WERI-Rb-1 (cell line): ENCODE data around the gene MAGI2.

ENCODE experiments used
- DNase-seq: peaks from one replicate; pipeline ENCODE4 v3.0.0-alpha.2; 2020
- H3K27ac ChIP-seq: fragments of 250-450 bp; sonication (Bioruptor Pico); 2 replicates; pipeline ENCODE4 v1.5.1; 2020; ENCODE audit warnings: mild to moderate bottlenecking, moderate library complexity
- H3K27me3 ChIP-seq: fragments of 250-450 bp; sonication (Bioruptor Pico); 2 replicates; pipeline ENCODE4 v1.5.1; 2021; ENCODE audit warnings: mild to moderate bottlenecking, low read depth, moderate library complexity; ENCODE audit not compliant: insufficient read depth, severe bottlenecking
- H3K36me3 ChIP-seq: fragments of 250-450 bp; sonication (Bioruptor Pico); 2 replicates; pipeline ENCODE4 v1.5.1; 2020; ENCODE audit warnings: mild to moderate bottlenecking, moderate library complexity
- H3K4me3 ChIP-seq: 2 replicates; pipeline ENCODE4 v1.5.1; 2011; ENCODE audit warnings: low read depth, mild to moderate bottlenecking, control low read depth, low read length
- H3K9me3 ChIP-seq: fragments of 250-450 bp; sonication (Bioruptor Pico); 2 replicates; pipeline ENCODE4 v1.5.1; 2021; ENCODE audit warnings: mild to moderate bottlenecking, moderate library complexity; ENCODE audit not compliant: severe bottlenecking
- TF ChIP-seq, protein P1 (sequence below): IDR thresholded peaks from 2 replicates; pipeline ENCODE4 v1.5.1; 2011; ENCODE audit warnings: low read depth, mild to moderate bottlenecking, control low read depth, inconsistent platforms, low read length

MAGI2 gene

GRCh38 chr7:78307892-78308291 lies 1145.6 kb downstream of the MAGI2 start:
- no peak for DNase-seq
- Histone ChIP-seq H3K27ac (no peak overlapping the region), H3K4me3 (no peak overlapping the region), H3K36me3 (no peaks in the 10 kb centered on the region), H3K27me3 (no peaks in the 10 kb centered on the region), H3K9me3 (no peaks in the 10 kb centered on the region)
- TF ChIP-seq, protein P1, sequence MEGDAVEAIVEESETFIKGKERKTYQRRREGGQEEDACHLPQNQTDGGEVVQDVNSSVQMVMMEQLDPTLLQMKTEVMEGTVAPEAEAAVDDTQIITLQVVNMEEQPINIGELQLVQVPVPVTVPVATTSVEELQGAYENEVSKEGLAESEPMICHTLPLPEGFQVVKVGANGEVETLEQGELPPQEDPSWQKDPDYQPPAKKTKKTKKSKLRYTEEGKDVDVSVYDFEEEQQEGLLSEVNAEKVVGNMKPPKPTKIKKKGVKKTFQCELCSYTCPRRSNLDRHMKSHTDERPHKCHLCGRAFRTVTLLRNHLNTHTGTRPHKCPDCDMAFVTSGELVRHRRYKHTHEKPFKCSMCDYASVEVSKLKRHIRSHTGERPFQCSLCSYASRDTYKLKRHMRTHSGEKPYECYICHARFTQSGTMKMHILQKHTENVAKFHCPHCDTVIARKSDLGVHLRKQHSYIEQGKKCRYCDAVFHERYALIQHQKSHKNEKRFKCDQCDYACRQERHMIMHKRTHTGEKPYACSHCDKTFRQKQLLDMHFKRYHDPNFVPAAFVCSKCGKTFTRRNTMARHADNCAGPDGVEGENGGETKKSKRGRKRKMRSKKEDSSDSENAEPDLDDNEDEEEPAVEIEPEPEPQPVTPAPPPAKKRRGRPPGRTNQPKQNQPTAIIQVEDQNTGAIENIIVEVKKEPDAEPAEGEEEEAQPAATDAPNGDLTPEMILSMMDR, result no peak

- TF ChIP-seq, protein P1, result no peak
- no peaks in the 10 kb centered on the region for H3K9me3 ChIP-seq
- no peaks in the 10 kb centered on the region for H3K36me3 ChIP-seq
- H3K27ac ChIP-seq, result no peak overlapping the region
- no peak overlapping the region for H3K4me3 ChIP-seq
- no peaks in the 10 kb centered on the region for H3K27me3 ChIP-seq
- no peak for DNase-seq
Observed at GRCh38 chr7:78306634-78307033, 1146.8 kb downstream of the MAGI2 start.

- DNase-seq, result no peak
- H3K27me3 ChIP-seq, result no peaks in the 10 kb centered on the region
- no peaks in the 10 kb centered on the region for H3K36me3 ChIP-seq
- H3K4me3 ChIP-seq, result no peak overlapping the region
- TF ChIP-seq, protein P1, result no peak
- H3K9me3 ChIP-seq, result no peaks in the 10 kb centered on the region
- H3K27ac ChIP-seq, result no peak overlapping the region
Observed at GRCh38 chr7:78301407-78301806, 1152.1 kb downstream of the MAGI2 start.

DNA sequence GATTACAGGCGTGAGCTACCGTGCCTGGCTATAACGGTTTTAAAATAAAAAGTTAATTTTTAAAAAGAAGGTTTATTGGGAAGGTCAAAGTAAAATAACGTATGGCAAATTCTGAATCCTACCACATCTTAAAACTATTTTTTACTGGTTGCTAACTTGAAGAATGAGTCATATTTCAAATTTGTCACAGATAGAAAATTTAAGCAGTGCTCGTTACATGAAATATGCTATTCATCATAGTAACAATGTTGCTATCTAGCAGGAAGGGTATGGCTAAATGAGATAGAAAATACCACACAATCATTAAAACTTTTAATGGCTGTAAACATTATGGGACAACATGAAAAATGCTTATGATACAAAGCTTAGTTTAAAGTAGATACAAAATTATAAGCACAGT lies 1154.4 kb downstream of the MAGI2 start:
- no peaks in the 10 kb centered on the region for H3K27me3 ChIP-seq
- H3K27ac ChIP-seq, result no peak overlapping the region
- H3K9me3 ChIP-seq, result no peaks in the 10 kb centered on the region
- H3K36me3 ChIP-seq, result no peaks in the 10 kb centered on the region
- DNase-seq, result no peak
- no peak overlapping the region for H3K4me3 ChIP-seq
- TF ChIP-seq, protein P1, result no peak

DNA sequence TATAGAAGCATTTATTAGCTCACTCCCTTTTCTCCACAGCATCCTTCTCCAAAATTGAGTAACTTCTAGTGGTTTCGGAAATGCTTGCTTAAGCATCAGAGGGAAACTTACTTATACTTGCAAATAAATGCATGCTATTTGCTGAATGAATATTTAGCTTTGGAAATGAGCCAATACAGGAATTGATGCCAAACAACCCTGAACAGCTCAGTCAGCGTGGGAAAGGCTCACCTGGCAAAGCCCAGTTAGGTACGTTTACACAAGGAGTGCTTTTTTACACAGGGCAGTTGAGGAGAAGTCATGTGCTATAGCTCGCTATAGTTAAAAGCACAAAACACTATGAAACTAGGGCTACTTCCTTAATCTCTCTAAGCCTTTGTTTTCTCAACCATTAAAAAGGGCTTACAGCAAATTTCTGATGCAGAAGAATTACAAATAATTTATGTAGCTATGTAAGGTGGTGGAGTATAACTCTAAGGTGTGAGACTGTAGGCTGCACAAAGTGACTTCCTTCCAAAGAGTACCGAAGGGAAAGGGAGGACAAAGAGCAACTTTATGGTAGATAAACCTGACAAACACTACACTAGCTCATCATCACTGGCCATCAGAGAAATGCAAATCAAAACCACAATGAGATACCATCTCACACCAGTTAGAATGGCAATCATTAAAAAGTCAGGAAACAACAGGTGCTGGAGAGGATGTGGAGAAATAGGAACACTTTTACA lies 1156.7 kb downstream of the MAGI2 start:
- no peak overlapping the region for H3K27ac ChIP-seq
- no peak for DNase-seq
- no peaks in the 10 kb centered on the region for H3K36me3 ChIP-seq
- no peaks in the 10 kb centered on the region for H3K9me3 ChIP-seq
- H3K27me3 ChIP-seq, result no peaks in the 10 kb centered on the region
- no peak overlapping the region for H3K4me3 ChIP-seq
- TF ChIP-seq, protein P1, result no peak
